Measurements from ENCODE around the gene SLC22A12. TPM values are rescaled to one million over a fixed set of nuclear protein-coding genes. Genes with fewer than 3 reads are reported as not detected.

Gene SLC22A12
- polyA plus RNA-seq, 3 donors: 0.02 to 0.09 TPM; not detected in 1

Other genes starting within 250 kb of the SLC22A12 start
- gene RPS6KA4, start 232.1 kb upstream of the SLC22A12 start, polyA plus RNA-seq: 10 to 100 TPM; 11.1 to 29.4 (median 25.3) TPM
- under 1 TPM in 1 of 3 donors, not detected in 2; 0.04 TPM for gene SLC22A11, start 35.3 kb upstream of the SLC22A12 start, polyA plus RNA-seq
- 1 to 10 TPM; 1.2 to 4.6 (median 2.7) TPM for gene NRXN2, start 132.0 kb downstream of the SLC22A12 start, polyA plus RNA-seq
- 10 to 100 TPM in 2 of 3 donors, 1 to 10 TPM in 1; 9.8 to 96.4 (median 26.9) TPM for gene RASGRP2, start 152.9 kb downstream of the SLC22A12 start, polyA plus RNA-seq
- 1 to 10 TPM; 3.2 to 9.6 (median 8.7) TPM for gene PYGM, start 168.8 kb downstream of the SLC22A12 start, polyA plus RNA-seq
- gene SF1, start 187.3 kb downstream of the SLC22A12 start, polyA plus RNA-seq: 100 to 1,000 TPM in 2 of 3 donors, 10 to 100 TPM in 1; 51.6 to 156 (median 124) TPM
- 10 to 100 TPM in 2 of 3 donors, 1 to 10 TPM in 1; 6.4 to 23.2 (median 15.4) TPM for gene MAP4K2, start 212.0 kb downstream of the SLC22A12 start, polyA plus RNA-seq
- 10 to 100 TPM; 13.9 to 15.7 (median 14.6) TPM for gene MEN1, start 219.3 kb downstream of the SLC22A12 start, polyA plus RNA-seq